Heart left ventricle (tissue), 16 donors: ENCODE data around the gene ABI1. TPM values are rescaled to one million over a fixed set of nuclear protein-coding genes. Genes with fewer than 3 reads are reported as not detected.

ENCODE experiments used
- ATAC-seq, 4 donors: fragments of 200-7000 bp; cut with Tn5 transposase; one replicate each; pipeline ENCODE4 v1.9.1; 2020 to 2022; ENCODE audit warnings: moderate library complexity in 4 of 4, mild to moderate bottlenecking in 3 of 4, moderate number of reproducible peaks in 1 of 4
- DNase-seq, 5 donors: peaks; one replicate each; pipeline ENCODE4 v3.0.0-alpha.2; 2020
- H3K27ac ChIP-seq, 12 donors: fragments of 200-600 bp; sonication (generic) in 4 of 12; one replicate each; pipeline versions ENCODE4 v1.5.0 to v1.8.0; 2016 to 2022; ENCODE audit warnings: mild to moderate bottlenecking in 2 of 12
- H3K27me3 ChIP-seq, 9 donors: fragments of 200-600 bp; sonication (generic) in 2 of 9; one replicate each; pipeline versions ENCODE4 v1.5.1 to v1.8.0; 2016 to 2022; ENCODE audit warnings: mild to moderate bottlenecking in 3 of 9
- H3K36me3 ChIP-seq, 9 donors: fragments of 200-600 bp; sonication (generic) in 2 of 9; one replicate each; pipeline versions ENCODE4 v1.5.0 to v1.8.0; 2018 to 2022; ENCODE audit warnings: mild to moderate bottlenecking in 2 of 9
- H3K4me1 ChIP-seq, 12 donors: fragments of 200-600 bp; sonication (generic) in 4 of 12; one replicate each; pipeline versions ENCODE4 v1.5.0 to v1.8.0; 2016 to 2022; ENCODE audit warnings: mild to moderate bottlenecking in 3 of 12
- H3K4me3 ChIP-seq, 12 donors: fragments of 200-600 bp; sonication (generic) in 4 of 12; one replicate each; pipeline versions ENCODE4 v1.5.0 to v1.8.0; 2017 to 2022; ENCODE audit warnings: mild to moderate bottlenecking in 9 of 12, moderate library complexity in 4 of 12
- H3K9me3 ChIP-seq, 12 donors: fragments of 200-600 bp; sonication (generic) in 4 of 12; one replicate each; pipeline versions ENCODE4 v1.5.0 to v1.8.0; 2016 to 2022; ENCODE audit warnings: mild to moderate bottlenecking in 1 of 12
- CTCF ChIP-seq, 12 donors: fragments of 200-600 bp; sonication (generic) in 4 of 12; IDR thresholded peaks; one replicate each; pipeline versions ENCODE4 v1.5.0 to v1.8.0; 2018 to 2022; ENCODE audit warnings: antibody characterized with exemption in 12 of 12, mild to moderate bottlenecking in 5 of 12
- POLR2A ChIP-seq, 2 donors: fragments of 450-650 bp; IDR thresholded peaks; one replicate each; pipeline ENCODE4 v1.6.1; 2017; ENCODE audit warnings: antibody characterized with exemption in 2 of 2, mild to moderate bottlenecking in 2 of 2, moderate library complexity in 2 of 2
- WGBS, 4 donors: extraction: QIAGEN DNeasy Blood & Tissue Kit in 2 of 4; methylation state at CpG; one replicate each; pipeline versions ENCODE4 v1.1.5 to v1.1.7; 2013 to 2018; 5-methylcytosine and 5-hydroxymethylcytosine counted together
- intact Hi-C, 10 donors: fragments of 100-400 bp; cut with DNase I; formaldehyde crosslinking; loops; one replicate each; pipeline versions ENCODE4 v1.11.1 to v1.14.2; 2022
- polyA plus RNA-seq, 2 donors: library from polyadenylated mRNA; stranded (reverse); fragments of 200-250 nt; gene quantifications; one replicate each; pipeline ENCODE4 v1.2.3, GENCODE V29; 2013
- total RNA-seq, 9 donors: library from RNA; depleted of rRNA in 2 of 9; stranded (reverse); fragments of >200 nt in 2 of 9; fragmentation: NEBNext Ultra II Directional in 3 of 9; extraction: Animal tissue kit (Norgen Biotek cat#: 25700) in 3 of 9; gene quantifications; one replicate each; pipeline versions ENCODE4 v1.1.0 to v1.2.4, GENCODE V29; 2016 to 2023
- donor health status: ischemic (EF 13 %, LVEDD 7.1; RV severe dilation, severe dysfunction).
- donor health status: healthy with polysubstance abuse.
- donor health status: DM: no; HTN: yes; CAD: no.
- donor health status: DM: no; HTN: no; CAD: no.
- donor health status: ischemic (EF 25% LVEDD 6.9; RV normal size, moderate dysfunction).
- donor health status: ischemic (EF 25% LVEDD 5.7; RV mildly dilated, moderate dysfunction).
- donor health status: healthy.
- donor health status: DM: yes; HTN: yes; CAD: no.
- donor health status: ischemic (EF 35%, LVEDD 5.7; RV mildly dilated, moderate dysfunction).
- donor health status: nonischemic (EF 11% LVEDD 7.7; RV severe dilation, severe dysfunction).
- donor health status: DM: yes; HTN: yes; CAD: no.
- donor health status: PGD.
- donor health status: ischemic (EF 29% LVEDD 5.4; RV normal size, mild dysfunction).
- donor health status: nonischemic (EF 23%, LVEDD 6.1; RV moderate dilation, normal function).

The ABI1 gene
- total and polyA plus RNA-seq, 11 donors, result 8.5 to 50.0 (median 25.6) TPM

- DNase-seq (no peak), ATAC-seq (no peak)
- intact Hi-C loops, result loop anchor here in 1 of 10 donors (10.0 kb wide), 1 partner anchor 89 kb away; no protein-coding TSS in a partner anchor
- TF ChIP-seq CTCF (IDR thresholded peaks at IDR 0.05), result no peak
- no peak for TF ChIP-seq POLR2A (IDR thresholded peaks at IDR 0.05)
- Histone ChIP-seq H3K4me3 (no peak overlapping the region), H3K36me3 (peaks cover 0 to 75% (median 43%) of the 10 kb centered on the region in 9 donors), H3K27ac (no peak overlapping the region), H3K9me3 (no peaks in the 10 kb centered on the region), H3K4me1 (no peaks in the 10 kb centered on the region), H3K27me3 (no peaks in the 10 kb centered on the region)
- WGBS, 4 donors, result 89 to 98% (median 92%) methylated on average over 2 of the region's 2 CpGs
Measured at GRCh38 chr10:26765549-26765948, 95.2 kb downstream of the ABI1 start.

GRCh38 chr10:26759008-26759407 lies 101.8 kb downstream of the ABI1 start:
- no peak for ATAC-seq
- H3K27ac ChIP-seq, result no peak overlapping the region
- peaks cover 0 to 73% (median 32%) of the 10 kb centered on the region in 9 donors for H3K36me3 ChIP-seq
- H3K9me3 ChIP-seq, result no peaks in the 10 kb centered on the region
- H3K27me3 ChIP-seq, result no peaks in the 10 kb centered on the region
- no peak overlapping the region for H3K4me3 ChIP-seq
- no peak for TF ChIP-seq POLR2A (IDR thresholded peaks at IDR 0.05)
- TF ChIP-seq CTCF (IDR thresholded peaks at IDR 0.05), result no peak
- intact Hi-C loops, result no loop called here
- peaks cover 0 to 11% (median 0%) of the 10 kb centered on the region in 12 donors for H3K4me1 ChIP-seq
- DNase-seq, result no peak
- WGBS, 4 donors, result 80 to 84% (median 82%) methylated on average over 4 of the region's 4 CpGs

GRCh38 chr10:26755443-26755903 lies 105.3 kb downstream of the ABI1 start:
- intact Hi-C loops, result no loop called here
- 71 to 89% (median 82%) methylated on average over 4 of the region's 4 CpGs for WGBS, 4 donors
- DNase-seq (no peak), ATAC-seq (no peak)
- Histone ChIP-seq H3K27me3 (no peaks in the 10 kb centered on the region), H3K4me3 (no peak overlapping the region), H3K36me3 (peaks cover 0 to 67% (median 36%) of the 10 kb centered on the region in 9 donors), H3K9me3 (no peaks in the 10 kb centered on the region), H3K4me1 (peaks cover 0 to 11% (median 0%) of the 10 kb centered on the region in 12 donors), H3K27ac (peak overlapping the region in 1 of 12 donors; percentile 39)
- TF ChIP-seq CTCF (IDR thresholded peaks at IDR 0.05), result no peak
- no peak for TF ChIP-seq POLR2A (IDR thresholded peaks at IDR 0.05)

- H3K9me3 ChIP-seq, result no peaks in the 10 kb centered on the region
- peak overlapping the region in 1 of 12 donors; percentile 7 for H3K27ac ChIP-seq
- peaks cover 0 to 99% (median 89%) of the 10 kb centered on the region in 9 donors for H3K36me3 ChIP-seq
- intact Hi-C loops, result no loop called here
- 85 to 88% (median 86%) methylated on average over 5 of the region's 5 CpGs for WGBS, 4 donors
- peaks cover 0 to 8% (median 0%) of the 10 kb centered on the region in 12 donors for H3K4me1 ChIP-seq
- H3K4me3 ChIP-seq, result no peak overlapping the region
- ATAC-seq (no peak), DNase-seq (no peak)
- no peak for TF ChIP-seq POLR2A (IDR thresholded peaks at IDR 0.05)
- TF ChIP-seq CTCF (IDR thresholded peaks at IDR 0.05), result no peak
- no peaks in the 10 kb centered on the region for H3K27me3 ChIP-seq
Measured at GRCh38 chr10:26746061-26746460, 114.7 kb downstream of the ABI1 start.
